Choroid plexus epithelial cell (primary cell): ENCODE data around the gene CTSE.

Source experiments
- DNase-seq: peaks from one replicate; pipeline ENCODE4 v3.0.0-alpha.2; 2010; ENCODE audit warnings: low read depth
- H3K4me3 ChIP-seq: 2 replicates; pipeline ENCODE4 v1.5.1; 2011; ENCODE audit warnings: low read depth, mild to moderate bottlenecking, control low read depth, low read length, moderate library complexity
- CTCF ChIP-seq: conservative IDR thresholded peaks from 2 replicates; pipeline ENCODE4 v1.5.1; 2011; ENCODE audit warnings: low read depth, mild to moderate bottlenecking, control low read depth, inconsistent platforms, low read length, moderate library complexity

The CTSE gene

GRCh38 chr1:206039046-206039973 is 15.6 kb upstream of the CTSE start:
- no peak for DNase-seq
- no peak for TF ChIP-seq CTCF
- H3K4me3 ChIP-seq: no peak overlapping the region

GRCh38 chr1:206037581-206037980 is 13.9 kb upstream of the CTSE start:
- H3K4me3 ChIP-seq: no peak overlapping the region
- no peak for DNase-seq
- TF ChIP-seq CTCF: no peak

- DNase-seq: no peak
- TF ChIP-seq CTCF: no peak
- H3K4me3 ChIP-seq: no peak overlapping the region
These were observed 13.2 kb upstream of the CTSE start for GRCh38 chr1:206036663-206037455.

GRCh38 chr1:206035027-206035426 is 11.3 kb upstream of the CTSE start:
- no peak overlapping the region for H3K4me3 ChIP-seq
- DNase-seq: no peak
- no peak for TF ChIP-seq CTCF

GRCh38 chr1:206032380-206033140 is 8.9 kb upstream of the CTSE start:
- DNase-seq: peak; percentile 38
- TF ChIP-seq CTCF: no peak
- no peak overlapping the region for H3K4me3 ChIP-seq

GRCh38 chr1:206030714-206031113 is 7.0 kb upstream of the CTSE start:
- TF ChIP-seq CTCF: peak; percentile 99
- no peak overlapping the region for H3K4me3 ChIP-seq
- DNase-seq: peak; percentile 86
